Measurements from ENCODE around the gene GCK.

Gene GCK

DNA sequence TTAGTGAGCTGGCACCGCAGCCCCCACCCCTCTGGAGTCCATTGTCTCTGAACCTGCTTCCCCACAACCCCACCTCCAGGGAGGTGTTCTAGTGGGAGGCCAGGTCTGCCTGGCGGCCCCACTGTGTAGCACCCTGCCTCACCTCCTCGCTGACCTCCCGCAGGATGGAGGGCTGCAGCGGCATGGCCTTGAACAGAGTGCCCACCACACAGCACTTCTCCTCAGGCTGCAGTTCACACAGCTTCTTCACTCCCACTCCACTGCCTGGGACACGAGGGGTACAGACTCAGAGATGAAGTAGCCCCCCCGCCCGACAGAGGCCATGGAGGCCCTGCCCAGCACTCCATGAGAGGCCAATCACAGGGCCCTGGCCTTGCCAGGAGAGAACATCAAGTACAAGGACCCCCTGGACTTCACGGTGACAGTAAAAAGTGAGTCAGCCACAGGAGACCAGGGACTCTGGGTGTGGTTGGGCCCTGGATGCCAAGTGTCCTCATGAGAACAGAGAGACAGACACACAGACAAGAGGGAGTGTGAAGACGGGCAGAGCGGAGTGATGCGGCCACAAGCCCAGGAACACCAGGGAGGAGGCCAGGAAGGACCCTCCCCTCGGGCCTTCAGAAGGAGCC, 71.3 kb downstream of the GCK start:
- DNase-seq (ENCODE audit: low read depth in 2 of 2) = no peak

DNA sequence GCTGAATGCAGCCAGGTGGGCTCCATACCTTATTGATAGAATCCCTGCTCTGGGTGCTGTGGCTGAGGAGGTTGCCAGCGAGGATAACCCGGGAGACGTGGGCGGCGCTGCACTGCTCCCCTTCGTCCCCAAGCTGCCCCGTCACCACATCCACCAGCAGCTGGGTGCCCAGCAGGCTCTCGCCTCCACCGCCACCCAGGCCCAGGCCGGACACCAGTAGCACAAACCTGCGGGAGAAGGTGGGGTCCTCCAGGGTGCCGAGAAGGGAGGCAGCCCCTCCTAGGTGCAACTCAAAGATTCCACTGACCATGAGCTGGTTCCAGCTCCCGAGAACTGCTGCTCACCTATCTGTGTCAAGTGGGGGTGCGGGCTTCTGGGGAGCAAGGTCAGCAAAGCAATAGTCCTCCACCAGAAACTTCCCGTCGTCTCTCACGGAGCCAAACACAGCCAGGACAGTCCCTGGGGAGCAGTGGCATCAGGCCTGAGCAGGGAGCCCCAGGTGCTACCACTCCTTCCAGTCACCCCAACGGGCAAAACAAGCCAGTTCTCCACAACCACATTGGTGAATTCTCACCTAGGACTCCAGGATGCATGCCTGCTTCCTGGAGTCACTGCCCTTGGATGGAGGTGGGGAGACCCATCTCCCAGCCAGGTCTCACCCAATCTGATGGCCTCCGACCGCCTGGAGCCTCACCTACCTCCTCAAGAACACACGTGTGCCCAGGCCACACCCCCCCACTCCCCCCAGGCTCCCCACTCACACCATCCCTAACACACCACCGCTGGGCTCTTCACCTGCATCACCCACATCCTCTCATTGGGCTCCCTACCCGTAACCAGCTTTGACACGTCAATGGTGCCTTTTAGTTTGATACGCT, 72.2 kb downstream of the GCK start:
- DNase-seq (ENCODE audit: low read depth in 2 of 2) = no peak

DNA sequence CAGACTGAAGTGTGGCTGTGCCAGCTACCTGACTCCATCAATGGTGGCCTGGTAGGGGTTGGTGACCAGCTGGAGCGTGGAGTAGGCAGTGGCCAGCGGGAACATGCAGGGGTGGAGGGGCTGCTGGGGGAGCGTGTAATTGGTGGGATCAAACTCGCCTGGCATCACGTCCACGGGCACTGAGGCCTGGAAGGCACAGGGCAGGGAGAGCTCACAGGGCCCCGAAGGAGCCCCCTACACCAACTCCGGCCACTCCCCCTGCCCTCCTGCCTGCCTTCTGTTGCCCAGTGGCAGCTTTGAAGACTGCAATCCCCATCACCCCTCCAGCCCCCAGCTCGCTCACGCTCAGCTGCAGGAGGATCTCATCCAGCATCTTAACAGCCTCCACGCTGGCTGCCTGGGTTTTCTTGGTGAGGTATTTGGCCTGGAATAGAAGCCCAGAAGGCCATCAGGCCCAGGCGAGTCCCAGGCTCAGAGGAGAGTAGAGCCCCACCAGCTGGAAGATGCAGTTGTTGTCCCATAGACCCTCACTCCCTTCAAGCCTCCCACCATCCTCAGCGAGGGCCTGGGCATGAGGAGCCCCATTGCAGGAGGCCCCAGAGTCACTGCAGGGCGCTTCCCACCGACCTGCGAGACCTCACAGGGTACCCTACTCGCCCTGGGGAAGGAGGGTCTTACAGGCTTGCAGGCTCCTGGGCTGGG, 73.0 kb downstream of the GCK start:
- no peak for DNase-seq (ENCODE audit: low read depth in 2 of 2)

DNA sequence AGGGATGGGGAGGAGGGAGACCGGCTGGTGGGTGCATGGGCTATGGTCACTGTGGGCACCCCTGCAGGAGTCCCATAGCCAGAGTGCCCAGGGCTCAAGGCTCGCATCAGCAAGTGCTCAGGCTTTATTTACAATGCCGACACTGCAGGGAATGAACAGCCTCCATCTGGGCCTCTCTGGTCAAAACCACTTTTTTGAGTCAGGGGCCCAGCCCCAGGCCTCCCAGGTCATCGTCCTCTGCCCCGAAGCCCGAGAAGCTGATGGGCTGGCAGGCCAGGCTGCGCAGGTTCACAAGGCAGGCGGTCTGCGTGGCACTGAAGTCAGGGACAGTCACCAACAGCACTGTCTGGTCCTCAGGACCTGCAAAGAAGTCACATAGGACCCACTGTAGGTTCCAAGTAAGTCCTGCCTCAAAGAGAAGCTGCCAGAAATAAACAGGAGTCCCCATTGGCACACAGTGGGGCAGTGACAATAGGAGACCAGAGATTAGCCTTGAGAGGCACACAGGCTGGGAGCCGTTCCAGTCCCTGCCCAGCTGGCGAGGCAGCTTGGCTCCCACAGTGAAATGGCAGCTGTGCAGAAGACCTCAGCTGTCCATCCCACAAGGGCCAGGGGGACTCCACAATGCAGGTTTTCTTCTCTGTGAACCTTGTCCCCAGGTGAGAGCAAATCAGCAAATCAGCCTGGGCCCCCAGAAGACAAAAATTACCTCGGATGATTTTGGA, 74.5 kb downstream of the GCK start:
- DNase-seq (ENCODE audit: low read depth in 2 of 2) = no peak

DNA sequence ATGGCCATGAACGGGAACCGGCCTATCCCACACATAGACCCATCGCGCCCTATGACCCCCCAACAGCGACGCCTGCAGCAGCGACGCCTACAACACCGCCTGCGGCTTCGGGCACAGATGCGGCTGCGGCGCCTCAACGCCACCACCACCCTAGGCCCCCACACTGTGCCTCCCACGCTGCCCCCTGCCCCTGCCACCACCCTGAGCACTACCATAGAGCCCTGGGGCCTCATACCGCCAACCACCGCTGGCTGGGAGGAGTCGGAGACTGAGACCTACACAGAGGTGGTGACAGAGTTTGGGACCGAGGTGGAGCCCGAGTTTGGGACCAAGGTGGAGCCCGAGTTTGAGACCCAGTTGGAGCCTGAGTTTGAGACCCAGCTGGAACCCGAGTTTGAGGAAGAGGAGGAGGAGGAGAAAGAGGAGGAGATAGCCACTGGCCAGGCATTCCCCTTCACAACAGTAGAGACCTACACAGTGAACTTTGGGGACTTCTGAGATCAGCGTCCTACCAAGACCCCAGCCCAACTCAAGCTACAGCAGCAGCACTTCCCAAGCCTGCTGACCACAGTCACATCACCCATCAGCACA, 75.4 kb downstream of the GCK start:
- DNase-seq (ENCODE audit: low read depth in 2 of 2) = no peak

DNA sequence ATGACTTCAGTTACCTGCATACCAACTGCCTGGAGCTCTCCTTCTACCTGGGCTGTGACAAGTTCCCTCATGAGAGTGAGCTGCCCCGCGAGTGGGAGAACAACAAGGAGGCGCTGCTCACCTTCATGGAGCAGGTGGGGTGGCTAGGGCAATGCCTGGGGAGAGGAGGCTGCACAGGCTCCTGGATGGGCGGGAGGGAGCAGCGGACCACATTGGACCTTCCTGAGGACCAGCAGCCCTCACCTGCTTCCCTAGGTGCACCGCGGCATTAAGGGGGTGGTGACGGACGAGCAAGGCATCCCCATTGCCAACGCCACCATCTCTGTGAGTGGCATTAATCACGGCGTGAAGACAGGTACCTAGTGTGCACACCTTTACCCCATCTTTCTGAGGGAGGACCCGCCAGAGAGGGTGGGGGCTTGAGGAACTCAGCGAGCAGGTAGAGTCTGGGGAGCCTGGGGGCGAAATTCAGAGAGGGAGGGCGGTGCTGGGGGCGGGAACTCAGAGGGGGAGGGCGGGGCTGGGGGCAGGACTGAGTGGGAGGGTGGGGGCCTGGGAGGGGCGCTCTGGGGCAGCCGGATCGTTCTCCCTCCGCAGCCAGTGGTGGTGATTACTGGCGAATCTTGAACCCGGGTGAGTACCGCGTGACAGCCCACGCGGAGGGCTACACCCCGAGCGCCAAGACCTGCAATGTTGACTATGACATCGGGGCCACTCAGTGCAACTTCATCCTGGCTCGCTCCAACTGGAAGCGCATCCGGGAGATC, 76.1 kb downstream of the GCK start:
- DNase-seq (ENCODE audit: low read depth in 2 of 2) = no peak

DNA sequence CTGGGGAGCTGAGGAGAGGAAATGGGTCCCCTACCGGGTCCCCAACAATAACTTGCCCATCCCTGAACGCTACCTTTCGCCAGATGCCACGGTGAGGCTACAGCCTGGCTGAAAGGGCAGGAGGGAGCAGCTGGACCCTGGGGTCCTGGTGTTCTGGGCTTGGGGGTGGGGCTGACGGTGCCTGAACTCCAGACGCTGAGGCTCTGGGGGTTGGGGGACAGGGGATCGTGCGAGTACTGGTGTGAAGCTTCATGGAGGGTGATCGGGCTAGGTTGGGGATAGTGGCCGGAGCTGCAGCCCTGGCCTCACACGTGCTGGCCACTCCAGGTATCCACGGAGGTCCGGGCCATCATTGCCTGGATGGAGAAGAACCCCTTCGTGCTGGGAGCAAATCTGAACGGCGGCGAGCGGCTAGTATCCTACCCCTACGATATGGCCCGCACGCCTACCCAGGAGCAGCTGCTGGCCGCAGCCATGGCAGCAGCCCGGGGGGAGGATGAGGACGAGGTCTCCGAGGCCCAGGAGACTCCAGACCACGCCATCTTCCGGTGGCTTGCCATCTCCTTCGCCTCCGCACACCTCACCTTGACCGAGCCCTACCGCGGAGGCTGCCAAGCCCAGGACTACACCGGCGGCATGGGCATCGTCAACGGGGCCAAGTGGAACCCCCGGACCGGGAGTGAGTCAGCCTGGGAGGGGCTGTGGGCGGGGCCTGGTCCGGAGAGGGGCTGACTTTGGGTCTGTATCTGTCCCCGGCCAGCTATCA, 76.8 kb downstream of the GCK start:
- no peak for DNase-seq (ENCODE audit: low read depth in 2 of 2)

DNA sequence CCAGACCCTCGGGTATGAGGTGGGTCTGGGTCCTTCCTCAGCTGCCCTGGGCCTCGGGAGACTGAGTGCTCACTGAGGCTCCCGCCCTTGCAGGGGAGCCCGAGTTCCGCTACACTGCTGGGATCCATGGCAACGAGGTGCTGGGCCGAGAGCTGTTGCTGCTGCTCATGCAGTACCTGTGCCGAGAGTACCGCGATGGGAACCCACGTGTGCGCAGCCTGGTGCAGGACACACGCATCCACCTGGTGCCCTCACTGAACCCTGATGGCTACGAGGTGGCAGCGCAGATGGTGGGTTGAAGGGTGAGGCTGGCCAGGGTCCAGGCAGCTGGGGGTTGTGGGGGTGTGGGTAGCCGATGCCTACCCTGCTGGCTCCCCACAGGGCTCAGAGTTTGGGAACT, 77.5 kb downstream of the GCK start:
- no peak for DNase-seq (ENCODE audit: low read depth in 2 of 2)

DNA sequence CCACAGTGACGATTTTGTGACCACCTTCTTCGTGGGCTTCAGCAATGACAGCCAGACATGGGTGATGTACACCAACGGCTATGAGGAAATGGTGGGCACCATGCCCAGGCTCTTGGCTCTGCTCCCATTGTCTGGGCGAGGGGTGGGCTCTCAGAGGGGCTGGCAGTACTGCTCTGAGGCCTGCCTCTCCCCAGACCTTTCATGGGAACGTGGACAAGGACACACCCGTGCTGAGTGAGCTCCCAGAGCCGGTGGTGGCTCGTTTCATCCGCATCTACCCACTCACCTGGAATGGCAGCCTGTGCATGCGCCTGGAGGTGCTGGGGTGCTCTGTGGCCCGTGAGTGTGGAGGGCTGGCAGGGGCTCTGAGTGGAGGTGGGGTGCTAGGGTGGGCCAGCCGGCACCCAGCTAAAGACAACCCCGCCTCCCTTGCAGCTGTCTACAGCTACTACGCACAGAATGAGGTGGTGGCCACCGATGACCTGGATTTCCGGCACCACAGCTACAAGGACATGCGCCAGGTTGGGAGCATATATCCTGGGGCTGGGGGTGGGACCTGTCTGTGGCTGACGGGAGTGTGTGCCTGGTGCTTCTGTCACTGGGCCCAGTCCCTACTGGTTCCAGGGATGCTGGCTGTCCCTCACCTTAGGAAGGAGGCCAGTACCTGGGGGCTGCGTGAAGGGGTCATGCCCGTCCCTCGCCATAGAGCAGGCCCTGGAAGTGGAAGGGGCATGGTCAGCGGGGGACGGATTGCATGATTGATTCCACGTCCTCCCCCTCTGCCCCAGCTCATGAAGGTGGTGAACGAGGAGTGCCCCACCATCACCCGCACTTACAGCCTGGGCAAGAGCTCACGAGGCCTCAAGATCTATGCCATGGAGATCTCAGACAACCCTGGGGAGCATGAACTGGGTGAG, 78.3 kb downstream of the GCK start:
- DNase-seq (ENCODE audit: low read depth in 2 of 2) = no peak

DNA sequence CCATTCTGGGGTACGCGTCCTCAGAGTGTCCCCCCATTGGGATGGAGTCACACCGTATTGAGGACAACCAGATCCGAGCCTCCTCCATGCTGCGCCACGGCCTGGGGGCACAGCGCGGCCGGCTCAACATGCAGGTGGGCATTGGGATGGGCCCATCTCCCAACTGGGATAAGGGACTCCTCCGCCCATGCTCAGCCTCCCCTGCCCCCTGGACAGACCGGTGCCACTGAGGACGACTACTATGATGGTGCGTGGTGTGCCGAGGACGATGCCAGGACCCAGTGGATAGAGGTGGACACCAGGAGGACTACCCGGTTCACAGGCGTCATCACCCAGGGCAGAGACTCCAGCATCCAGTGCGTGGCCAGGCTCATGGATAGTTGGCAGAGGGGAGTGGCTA, 79.2 kb downstream of the GCK start:
- no peak for DNase-seq (ENCODE audit: low read depth in 2 of 2)

DNA sequence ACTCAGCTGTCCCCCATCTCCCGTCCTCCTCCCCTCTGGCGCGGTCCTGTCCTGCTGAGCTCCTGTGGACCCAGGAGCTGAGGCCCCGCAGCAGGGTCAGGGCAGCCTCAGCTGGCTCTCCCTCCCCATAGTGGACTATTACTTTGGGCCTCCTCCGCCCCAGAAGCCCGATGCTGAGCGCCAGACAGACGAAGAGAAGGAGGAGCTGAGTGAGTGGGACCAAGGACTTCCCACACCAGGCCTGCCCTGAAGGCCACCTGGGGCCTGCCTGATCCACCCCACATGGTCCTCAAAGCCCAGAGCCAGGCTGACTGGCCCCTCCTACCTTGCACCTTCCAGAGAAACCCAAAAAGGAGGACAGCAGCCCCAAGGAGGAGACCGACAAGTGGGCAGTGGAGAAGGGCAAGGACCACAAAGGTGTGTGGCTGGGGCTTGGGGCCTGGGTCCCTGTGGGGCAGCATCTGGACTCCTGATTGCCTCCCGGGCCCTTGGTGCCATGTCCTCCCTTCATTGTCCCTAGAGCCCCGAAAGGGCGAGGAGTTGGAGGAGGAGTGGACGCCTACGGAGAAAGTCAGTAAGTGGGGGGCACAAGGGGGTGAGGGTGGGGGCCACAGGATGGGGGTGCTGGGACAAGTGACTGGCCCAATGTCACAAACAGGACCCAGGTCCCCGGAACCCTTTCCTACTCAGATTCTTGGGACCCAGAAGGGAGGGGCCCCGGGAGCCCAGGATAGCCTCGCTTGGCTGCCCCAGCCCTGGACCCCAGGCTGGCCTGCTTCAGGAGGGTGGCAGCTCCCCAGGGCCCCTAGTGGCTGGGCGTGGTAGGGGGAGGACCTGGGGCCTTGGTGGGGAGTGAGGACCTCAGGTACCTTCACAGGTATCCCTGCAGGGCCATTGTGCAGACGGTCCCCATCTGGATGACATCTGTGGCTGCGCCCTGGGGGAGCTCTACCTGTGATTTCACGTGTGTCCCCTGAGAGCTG, 80.2 kb downstream of the GCK start:
- no peak for DNase-seq (ENCODE audit: low read depth in 2 of 2)

DNA sequence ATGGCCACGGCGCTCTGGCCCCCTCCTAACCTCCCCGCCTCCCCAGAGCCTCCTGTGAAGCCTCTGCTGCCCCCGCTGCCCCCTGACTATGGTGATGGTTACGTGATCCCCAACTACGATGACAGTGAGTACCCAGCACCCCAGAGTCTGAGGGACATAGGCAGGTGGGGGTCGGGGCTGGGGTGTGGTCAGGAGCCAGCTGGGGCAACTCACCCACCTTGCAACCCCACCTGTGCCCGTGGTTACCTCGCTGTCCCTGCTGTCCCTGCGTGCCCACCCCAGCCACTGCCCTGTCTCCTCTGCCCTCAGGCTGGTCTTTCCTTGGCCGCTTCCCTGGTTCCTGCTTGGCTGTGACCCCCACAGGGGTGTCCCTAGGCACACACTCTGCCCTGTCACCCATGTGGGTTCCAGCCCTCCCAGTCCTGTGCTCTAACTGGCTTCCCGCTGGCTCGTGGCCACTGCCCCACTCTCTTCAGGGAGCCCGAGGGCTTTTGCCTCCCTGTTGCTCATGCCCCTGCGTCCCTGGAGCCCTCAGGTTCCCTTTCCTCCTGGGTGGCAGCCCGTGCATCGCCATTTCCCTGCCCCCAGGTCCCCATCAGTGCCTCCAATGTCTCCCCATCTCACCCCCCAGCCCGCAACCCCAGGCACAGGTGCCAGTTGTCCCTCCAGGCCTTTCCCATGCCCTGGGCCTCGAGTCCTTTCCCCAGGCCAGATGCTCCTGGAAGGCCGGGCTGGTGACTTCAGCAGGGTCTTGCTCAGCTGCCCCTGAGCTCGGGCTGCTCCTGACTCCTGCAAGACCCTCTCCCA, 81.1 kb downstream of the GCK start:
- DNase-seq (ENCODE audit: low read depth in 2 of 2) = no peak

DNA sequence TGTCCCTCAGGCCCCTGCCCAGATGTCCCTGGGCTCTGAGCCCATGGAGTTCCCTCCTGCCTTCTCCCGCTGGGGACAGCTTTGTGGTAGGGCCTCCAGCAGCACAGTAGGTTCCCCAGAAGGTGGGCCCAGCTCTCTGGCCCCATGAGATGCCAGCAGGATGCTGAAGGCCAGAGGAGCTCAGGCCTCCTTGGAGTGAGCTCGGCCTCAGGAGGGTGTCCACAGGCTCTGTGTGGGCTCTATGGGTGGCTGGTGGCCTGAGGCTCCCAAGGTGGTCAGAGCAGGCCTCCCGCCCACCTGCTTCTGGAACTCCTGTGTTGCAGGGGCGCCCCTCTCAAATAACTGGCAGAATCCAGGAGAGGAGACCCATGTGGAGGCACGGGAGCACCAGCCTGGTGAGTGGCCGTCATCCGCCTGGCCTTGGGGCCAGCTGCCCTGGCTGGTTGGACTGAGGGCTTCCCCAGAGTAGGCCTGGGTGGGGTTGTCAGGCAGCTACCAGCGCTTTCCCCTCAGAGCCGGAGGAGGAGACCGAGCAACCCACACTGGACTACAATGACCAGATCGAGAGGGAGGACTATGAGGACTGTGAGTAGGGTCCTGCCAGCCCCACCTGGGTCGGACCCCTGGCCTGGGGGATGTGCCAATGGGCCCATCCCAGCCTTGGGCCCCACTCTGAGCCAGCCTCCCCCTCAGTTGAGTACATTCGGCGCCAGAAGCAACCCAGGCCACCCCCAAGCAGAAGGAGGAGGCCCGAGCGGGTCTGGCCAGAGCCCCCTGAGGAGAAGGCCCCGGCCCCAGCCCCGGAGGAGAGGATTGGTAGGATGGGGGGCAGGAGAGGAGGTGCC, 81.9 kb downstream of the GCK start:
- DNase-seq (ENCODE audit: low read depth in 2 of 2) = no peak

DNA sequence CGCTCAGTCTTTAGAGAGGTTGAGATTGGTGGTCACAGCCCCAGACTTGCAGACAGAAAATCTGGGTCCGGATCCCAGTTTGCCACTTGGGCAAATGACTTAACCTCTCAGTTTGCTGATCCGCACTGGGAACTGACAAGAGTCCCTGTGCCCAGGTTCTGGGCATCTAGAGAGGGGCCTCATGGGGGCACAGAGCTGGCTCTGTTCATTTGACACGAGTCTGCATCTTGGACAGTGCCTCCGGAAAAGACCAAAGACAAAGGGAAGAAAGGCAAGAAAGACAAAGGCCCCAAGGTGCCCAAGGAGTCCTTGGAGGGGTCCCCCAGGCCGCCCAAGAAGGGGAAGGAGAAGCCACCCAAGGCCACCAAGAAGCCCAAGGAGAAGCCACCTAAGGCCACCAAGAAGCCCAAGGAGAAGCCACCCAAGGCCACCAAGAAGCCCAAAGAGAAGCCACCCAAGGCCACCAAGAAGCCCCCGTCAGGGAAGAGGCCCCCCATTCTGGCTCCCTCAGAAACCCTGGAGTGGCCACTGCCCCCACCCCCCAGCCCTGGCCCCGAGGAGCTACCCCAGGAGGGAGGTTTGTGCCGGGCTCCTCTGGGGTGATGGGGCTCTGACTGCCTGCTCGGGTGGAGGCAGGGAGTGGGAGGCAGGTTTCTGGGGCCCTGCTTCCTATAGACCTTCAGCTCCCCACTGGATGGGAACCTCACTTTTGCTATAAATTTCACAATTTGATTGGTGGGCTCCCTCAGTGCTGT, 82.8 kb downstream of the GCK start:
- DNase-seq (ENCODE audit: low read depth in 2 of 2) = no peak

DNA sequence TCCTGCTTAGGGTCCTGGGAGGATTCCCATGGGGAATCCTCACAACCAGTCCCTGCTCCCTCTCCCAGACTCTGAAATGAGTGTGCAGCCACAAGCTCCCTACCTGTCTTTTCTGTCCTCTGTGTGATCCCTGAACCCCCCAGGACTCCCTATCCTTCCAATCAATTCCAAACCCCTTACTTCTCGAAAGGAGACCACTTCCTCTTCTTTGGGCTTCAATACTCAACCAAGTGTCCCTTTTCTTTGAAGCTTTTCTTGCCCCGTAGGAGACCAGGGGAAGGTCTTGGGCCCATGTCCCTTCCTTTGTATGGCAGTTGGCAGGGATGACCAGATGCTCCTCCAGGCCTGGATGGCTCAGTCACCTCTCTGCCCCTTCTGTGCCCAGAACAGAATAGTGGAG, 83.4 kb downstream of the GCK start:
- no peak for DNase-seq (ENCODE audit: low read depth in 2 of 2)

Data from stimulated activated CD8-positive, alpha-beta memory T cell treated with anti-CD3 and anti-CD28 coated beads, Interleukin-2, amount 100 ng/mL, for 1 hour (primary cell).